ENCODE data around the gene NFAT5. TPM values are rescaled to one million over a fixed set of nuclear protein-coding genes. Genes with fewer than 3 reads are reported as not detected.

Gene NFAT5
- total and polyA plus RNA-seq, 9 donors = 8.2 to 47.9 (median 37.0) TPM

DNA sequence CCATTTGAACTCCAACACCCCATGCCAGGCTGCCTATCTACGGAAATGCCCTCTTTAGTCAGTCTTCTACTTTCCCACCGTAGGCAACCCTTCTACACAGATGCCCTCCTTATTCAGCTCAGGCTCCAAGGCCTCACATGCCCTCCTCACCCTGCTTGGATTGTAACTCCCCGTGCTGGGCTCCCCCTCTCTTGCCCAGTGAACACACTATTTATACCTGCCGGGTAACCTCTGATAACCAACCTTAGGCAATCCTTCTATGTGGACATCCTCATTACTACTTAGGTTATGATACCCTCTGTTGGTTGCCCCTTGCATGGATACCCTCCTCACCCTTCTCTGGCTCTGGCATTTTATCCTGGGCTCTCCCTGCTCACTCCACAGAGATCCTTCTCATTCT is 50.3 kb downstream of the NFAT5 start:
- H3K36me3 ChIP-seq = no peaks in the 10 kb centered on the region

DNA sequence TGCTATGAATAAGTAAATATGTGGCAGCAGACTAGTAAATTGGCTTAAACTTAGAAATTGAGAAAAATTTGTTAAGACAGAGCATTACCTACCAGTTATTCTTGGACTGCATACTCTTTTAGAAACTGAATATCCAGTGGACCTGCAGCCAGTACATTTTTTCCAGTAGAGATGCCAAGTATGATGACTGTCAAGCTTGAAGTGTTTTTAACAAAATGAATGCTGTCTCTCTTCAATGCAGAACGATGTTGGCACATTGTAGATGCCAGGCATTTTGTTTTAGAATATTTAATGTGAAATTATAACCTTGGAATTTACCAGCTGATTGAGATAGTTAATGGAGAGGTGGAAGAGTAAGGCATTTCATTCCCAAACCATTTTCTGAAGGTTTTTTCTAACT is 52.5 kb downstream of the NFAT5 start:
- H3K27ac ChIP-seq = no peak overlapping the region
- no peak for TF ChIP-seq POLR2A (IDR thresholded peaks at IDR 0.05)
- TF ChIP-seq, protein P1, sequence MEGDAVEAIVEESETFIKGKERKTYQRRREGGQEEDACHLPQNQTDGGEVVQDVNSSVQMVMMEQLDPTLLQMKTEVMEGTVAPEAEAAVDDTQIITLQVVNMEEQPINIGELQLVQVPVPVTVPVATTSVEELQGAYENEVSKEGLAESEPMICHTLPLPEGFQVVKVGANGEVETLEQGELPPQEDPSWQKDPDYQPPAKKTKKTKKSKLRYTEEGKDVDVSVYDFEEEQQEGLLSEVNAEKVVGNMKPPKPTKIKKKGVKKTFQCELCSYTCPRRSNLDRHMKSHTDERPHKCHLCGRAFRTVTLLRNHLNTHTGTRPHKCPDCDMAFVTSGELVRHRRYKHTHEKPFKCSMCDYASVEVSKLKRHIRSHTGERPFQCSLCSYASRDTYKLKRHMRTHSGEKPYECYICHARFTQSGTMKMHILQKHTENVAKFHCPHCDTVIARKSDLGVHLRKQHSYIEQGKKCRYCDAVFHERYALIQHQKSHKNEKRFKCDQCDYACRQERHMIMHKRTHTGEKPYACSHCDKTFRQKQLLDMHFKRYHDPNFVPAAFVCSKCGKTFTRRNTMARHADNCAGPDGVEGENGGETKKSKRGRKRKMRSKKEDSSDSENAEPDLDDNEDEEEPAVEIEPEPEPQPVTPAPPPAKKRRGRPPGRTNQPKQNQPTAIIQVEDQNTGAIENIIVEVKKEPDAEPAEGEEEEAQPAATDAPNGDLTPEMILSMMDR (IDR thresholded peaks at IDR 0.05) = no peak
- TF ChIP-seq EP300 (IDR thresholded peaks at IDR 0.05) = no peak
- H3K27me3 ChIP-seq = no peaks in the 10 kb centered on the region
- H3K9me3 ChIP-seq = no peaks in the 10 kb centered on the region
- H3K4me3 ChIP-seq = no peak overlapping the region
- peaks cover 2% of the 10 kb centered on the region for H3K4me1 ChIP-seq (ENCODE audit: insufficient read depth)
- 6 to 22% (median 12%) methylated on average over 1 of the region's 1 CpG for WGBS, 3 donors
- no peak for DNase-seq
- intact Hi-C loops (cut with DNase I) = loop anchor here in 1 of 4 donors (1.0 kb wide), 1 partner anchor 33 kb away; no protein-coding TSS in a partner anchor
- no peaks in the 10 kb centered on the region for H3K36me3 ChIP-seq

More for the DNA sequence above, 50.3 kb downstream of the NFAT5 start:
- Histone ChIP-seq H3K4me3 (no peak overlapping the region), H3K27me3 (no peaks in the 10 kb centered on the region), H3K27ac (no peak overlapping the region), H3K9me3 (no peaks in the 10 kb centered on the region), H3K4me1 (ENCODE audit: insufficient read depth) (peaks cover 4% of the 10 kb centered on the region)
- TF ChIP-seq, protein P1 (IDR thresholded peaks at IDR 0.05) = no peak
- no peak for TF ChIP-seq EP300 (IDR thresholded peaks at IDR 0.05)
- TF ChIP-seq POLR2A (IDR thresholded peaks at IDR 0.05) = no peak
- intact Hi-C loops (cut with DNase I) = no loop called here
- no peak for DNase-seq
- WGBS, 3 donors = 92 to 97% (median 94%) methylated on average over 4 of the region's 4 CpGs

DNA sequence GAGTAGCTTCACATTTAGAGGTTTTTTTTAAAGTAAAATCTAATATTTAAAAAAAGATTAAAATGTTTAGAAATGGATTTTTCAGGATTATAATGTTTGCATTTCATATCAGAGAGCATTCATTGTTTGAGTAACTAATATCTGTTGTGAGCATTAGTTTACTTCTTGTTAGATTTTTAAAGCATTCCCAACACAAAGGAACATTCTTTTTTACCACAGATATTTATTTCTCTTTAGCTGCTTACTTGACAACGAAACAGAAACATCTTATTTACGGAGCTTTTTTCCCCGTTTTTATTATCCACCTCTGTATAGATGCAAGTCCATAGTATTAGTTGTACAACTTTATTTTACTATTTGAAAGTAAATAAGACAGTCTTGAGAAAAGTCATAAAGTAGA is 53.0 kb downstream of the NFAT5 start:
- intact Hi-C loops (cut with DNase I) = loop anchor here in 1 of 4 donors (1.0 kb wide), 1 partner anchor 33 kb away; no protein-coding TSS in a partner anchor
- 13 to 34% (median 16%) methylated on average over 3 of the region's 3 CpGs for whole genome bisulfite sequencing, 3 donors
- DNase-seq = no peak
- Histone ChIP-seq H3K27ac (no peak overlapping the region), H3K36me3 (no peaks in the 10 kb centered on the region), H3K4me1 (ENCODE audit: insufficient read depth) (peaks cover 2% of the 10 kb centered on the region), H3K9me3 (no peaks in the 10 kb centered on the region), H3K4me3 (no peak overlapping the region), H3K27me3 (no peaks in the 10 kb centered on the region)
- TF ChIP-seq EP300 (IDR thresholded peaks at IDR 0.05) (no peak), POLR2A (IDR thresholded peaks at IDR 0.05) (no peak)
- TF ChIP-seq, protein P1 (IDR thresholded peaks at IDR 0.05) = no peak

DNA sequence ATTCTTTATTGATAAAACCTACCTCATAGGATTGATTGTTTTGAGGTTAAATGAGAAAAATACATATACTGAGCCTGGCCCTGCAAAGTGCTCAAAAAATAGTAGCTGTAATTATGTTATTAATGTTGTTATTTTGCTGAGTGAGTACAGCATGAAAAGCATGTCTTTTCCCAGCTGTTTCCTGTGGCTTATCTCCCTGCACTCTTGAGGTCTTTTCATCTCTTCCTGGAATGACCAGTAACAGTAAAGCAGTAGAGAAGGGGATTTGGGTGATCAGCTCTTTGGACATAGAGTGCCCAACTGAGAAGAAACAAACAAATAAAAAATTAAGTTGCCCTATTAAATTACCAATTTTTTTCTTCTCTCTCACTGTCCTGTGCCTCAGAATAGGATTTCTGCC is 53.7 kb downstream of the NFAT5 start:
- Histone ChIP-seq H3K9me3 (no peaks in the 10 kb centered on the region), H3K36me3 (no peaks in the 10 kb centered on the region), H3K27ac (no peak overlapping the region), H3K27me3 (no peaks in the 10 kb centered on the region), H3K4me3 (no peak overlapping the region), H3K4me1 (ENCODE audit: insufficient read depth) (peaks cover 2% of the 10 kb centered on the region)
- TF ChIP-seq, protein P1 (IDR thresholded peaks at IDR 0.05) = no peak
- TF ChIP-seq POLR2A (IDR thresholded peaks at IDR 0.05) (no peak), EP300 (IDR thresholded peaks at IDR 0.05) (no peak)
- DNase-seq = no peak
- intact Hi-C loops (cut with DNase I) = no loop called here

Measured in ovary (tissue), 9 donors.